Middle frontal gyrus (tissue), 1 donor: Measurements from ENCODE around the gene ACAD9.

Experiments
- DNase-seq: peaks from one replicate; pipeline ENCODE4 v3.0.0-alpha.2; 2015; ENCODE audit warnings: low spot score; ENCODE audit errors: extremely low spot score

The ACAD9 gene

DNA sequence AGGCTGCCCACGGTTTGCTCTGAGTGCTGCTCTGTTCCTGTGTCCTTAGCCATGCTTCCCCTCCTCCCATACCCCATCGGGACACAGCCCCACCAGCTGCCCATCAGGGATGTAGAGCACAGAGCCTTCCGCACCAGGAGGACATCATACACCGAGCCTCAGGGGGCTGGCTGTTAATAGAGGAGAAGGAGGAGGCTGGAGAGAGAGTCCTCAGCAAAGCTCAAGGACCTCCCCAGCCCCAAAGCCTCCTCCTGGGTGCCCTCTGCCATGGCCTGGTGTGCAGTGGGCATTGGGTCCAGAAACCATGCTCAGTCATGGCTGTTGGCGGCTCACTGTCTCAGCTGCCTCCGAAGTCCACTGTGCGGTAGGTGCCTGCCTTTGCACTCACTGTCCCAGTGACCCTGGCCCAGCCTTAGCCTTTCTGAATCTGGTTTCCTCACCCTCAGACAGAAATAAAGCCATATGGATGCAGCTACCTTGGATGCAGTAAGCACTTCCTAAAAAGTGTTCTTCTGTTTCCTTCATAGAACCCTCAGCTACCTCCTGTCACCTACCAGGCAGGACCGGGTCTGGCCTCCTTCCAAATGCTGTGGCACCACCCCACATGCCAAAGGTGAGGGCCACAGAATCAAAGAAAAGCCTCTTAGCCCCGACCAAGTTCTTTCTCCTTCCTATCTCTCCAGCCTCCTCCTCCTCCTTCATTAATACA lies 53.9 kb downstream of the ACAD9 start:
- no peak for DNase-seq

DNA sequence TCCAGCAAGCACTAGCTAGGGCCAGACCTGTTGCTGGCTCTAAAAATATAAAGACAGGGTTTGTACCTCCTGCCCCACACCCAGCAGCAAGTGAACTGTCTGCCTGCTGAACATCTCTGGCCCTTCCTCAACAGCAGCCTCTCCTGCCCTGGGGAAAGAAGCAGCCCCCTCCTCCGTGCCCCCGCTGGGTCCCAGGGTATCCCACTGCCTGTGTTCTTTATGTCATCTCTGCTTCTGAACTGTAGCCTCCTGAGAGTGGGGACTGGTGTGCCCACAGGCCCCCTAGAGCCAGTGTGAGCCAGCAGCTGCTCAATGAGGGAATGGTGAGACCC lies 54.5 kb downstream of the ACAD9 start:
- no peak for DNase-seq

DNA sequence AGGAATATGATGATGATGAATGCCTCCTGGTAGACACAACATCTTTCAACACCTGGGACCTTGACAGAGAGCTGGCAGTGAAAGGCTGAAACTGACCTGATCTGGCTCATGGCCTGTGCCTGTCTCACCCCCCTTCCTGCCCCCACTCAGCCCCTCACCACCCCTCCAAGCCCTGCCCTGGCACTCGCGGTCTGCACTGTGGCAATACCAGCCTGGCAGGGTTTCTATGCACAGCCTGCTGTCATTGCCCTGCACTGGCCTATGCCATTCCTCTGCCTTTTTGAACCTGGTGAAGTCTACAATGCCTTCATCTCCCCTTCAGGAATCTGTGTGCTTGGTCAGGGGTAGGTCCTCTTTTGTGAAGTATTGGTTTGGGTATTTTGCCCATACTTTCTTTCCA lies 56.5 kb downstream of the ACAD9 start:
- no peak for DNase-seq

- DNase-seq: no peak
Measured at GRCh38 chr3:128936341-128936740, 56.9 kb downstream of the ACAD9 start.

DNA sequence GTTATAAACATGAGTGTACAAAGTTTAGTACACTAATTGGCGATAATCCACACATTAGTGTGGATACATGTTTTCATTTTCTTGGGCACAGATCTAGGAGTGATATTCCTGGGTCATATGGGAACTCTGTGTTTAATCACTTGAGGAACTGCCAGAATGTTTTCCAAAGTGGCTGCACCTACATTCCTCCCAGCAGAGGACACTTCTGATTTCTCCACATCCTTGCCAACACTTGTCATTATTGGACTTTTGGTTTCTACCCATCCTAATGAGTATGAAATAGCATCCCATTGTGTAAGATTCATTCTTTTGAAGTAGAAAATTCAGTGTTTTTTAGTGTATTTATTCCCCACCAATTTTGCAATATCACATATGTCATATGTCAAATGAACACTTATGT lies 60.8 kb downstream of the ACAD9 start:
- no peak for DNase-seq

DNA sequence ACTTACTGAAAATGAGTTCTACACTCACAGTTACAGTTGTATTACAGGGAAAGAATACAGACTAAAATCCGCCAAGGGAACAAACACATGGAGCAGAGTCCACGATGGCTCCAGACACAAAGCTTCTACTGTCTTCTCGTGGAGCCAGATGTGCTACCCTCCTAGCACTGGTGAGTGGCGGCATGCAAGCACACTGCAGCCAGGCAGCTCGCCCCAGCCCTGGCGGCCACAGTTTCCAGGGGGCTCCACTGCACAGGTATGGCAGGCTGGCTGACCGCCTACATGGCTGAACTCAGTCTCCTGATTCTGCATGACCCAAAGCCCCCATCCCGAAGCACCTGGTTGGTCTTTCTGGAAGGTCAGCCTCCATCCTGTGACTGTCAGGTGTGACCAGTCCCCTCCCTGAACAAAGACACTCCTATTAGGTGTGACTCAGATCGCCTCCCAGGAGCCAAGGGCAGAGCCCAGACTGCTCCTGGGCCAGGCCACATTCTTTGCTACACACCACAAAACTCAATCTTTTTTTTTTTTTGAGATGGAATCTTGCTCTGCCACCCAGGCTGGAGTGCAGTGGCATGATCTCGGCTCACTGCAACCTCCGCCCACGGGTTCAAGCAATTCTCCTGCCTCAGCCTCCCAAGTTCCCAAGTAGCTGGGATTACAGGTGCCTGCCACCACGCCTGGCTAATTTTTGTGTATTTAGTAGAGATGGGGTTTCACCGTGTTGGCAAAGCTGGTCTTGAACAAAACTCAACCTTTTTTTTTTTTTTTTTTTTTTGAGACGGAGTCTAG lies 62.9 kb downstream of the ACAD9 start:
- no peak for DNase-seq

DNA sequence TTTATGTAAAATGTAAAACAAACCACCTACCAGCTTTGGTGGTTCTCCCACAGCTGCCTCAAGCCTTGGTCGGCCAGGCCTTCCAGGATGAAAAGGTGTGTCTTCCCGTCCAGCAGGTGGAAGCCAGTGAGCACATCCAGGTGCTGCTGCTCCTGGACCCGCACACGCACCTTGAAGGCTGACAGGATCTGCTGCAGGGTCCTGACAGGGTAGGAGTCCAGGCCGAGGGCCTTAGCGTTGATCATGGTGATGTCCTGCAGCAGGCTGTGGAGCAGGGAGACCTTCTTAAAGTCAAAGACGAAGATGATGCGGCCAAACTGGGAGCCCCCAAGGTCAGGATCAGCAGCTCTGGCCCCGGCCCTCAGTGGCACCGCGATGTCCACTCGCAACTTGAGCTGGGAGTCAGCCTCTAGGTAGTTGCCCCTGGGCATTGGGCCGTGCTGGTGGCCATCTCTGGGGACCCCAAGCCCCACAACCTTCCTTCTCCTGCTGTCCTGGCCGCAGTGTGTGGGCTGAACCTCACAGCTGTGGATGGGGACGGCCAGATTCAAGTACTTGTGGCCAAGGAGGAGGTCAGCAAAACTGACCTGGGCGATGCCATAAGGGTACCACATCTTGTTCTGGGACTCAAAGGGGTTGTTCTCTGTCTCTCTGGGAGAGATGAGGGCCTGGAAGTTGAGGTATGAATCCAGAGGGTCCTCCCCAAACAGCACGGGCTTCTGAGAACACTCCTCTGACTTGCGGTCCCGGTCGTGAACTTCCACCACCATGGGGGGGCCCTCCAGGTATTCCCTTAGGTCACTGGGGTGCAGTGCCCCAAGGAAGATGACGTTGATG lies 65.8 kb downstream of the ACAD9 start:
- no peak for DNase-seq

GRCh38 chr3:128945878-128946175 lies 66.4 kb downstream of the ACAD9 start:
- no peak for DNase-seq

DNA sequence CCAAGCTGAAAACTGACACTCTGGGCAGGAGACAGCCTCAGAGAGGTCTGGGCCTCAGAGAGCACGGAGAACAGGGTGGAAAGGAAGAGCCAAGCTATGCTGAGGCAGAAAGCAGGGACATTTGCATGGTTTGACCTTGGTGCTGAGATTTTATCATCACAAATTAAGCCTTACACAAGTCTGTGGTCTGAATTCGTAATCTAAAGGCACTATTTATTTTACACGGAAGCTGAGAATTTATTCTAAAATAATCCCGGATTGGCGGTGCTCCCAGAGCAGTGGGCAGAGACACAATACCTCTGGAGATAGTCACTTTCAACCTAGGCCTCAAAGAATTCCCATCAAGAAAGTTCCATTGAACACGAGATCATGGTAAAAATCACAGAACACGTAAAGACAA lies 67.0 kb downstream of the ACAD9 start:
- no peak for DNase-seq

GRCh38 chr3:128949158-128949557 lies 69.7 kb downstream of the ACAD9 start:
- DNase-seq: no peak

- no peak for DNase-seq
Measured at GRCh38 chr3:128950223-128950938, 71.0 kb downstream of the ACAD9 start.

DNA sequence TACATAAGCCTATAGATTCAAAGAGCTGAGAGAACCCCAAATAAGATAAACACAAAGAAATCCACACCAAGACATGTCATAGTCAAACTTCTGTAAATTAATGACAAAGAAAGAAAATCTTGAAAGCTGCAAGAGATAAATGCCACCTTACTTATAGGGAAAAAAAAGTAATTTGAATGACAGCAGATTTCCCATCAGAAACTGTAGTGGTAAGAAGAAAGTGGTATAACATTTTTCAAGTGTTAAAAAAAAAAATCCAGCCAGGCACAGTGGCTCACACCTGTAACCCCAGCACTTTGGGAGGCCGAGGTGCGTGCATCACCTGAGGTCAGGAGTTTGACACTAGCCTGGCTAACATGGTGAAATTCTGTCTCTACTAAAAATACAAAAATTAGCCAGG lies 77.0 kb downstream of the ACAD9 start:
- no peak for DNase-seq
